SK-N-MC (cell line): ENCODE results near the gene P2RY12.

Experiments
- DNase-seq: peaks from one replicate; pipeline ENCODE4 v3.0.0-alpha.2; 2011; ENCODE audit warnings: low read depth, low spot score
- H3K27ac ChIP-seq: fragments of 200-600 bp; sonication (generic); 2 replicates; pipeline ENCODE4 v1.5.1; 2016; ENCODE audit warnings: mixed run types
- H3K36me3 ChIP-seq: fragments of 200-600 bp; sonication (generic); 2 replicates; pipeline ENCODE4 v1.6.1; 2017; ENCODE audit warnings: antibody characterized with exemption, low read length, mixed read lengths; ENCODE audit not compliant: insufficient read depth
- H3K4me3 ChIP-seq: fragments of 200-600 bp; sonication (generic); 2 replicates; pipeline ENCODE4 v1.5.1; 2016
- H3K9ac ChIP-seq: fragments of 200-600 bp; sonication (generic); 2 replicates; pipeline ENCODE4 v1.8.0; 2017; ENCODE audit warnings: mixed run types, mixed read lengths; ENCODE audit not compliant: insufficient read length
- H3K9me3 ChIP-seq: fragments of 200-600 bp; sonication (generic); 2 replicates; pipeline ENCODE4 v1.6.1; 2017; ENCODE audit warnings: low read depth, mild to moderate bottlenecking, antibody characterized with exemption, low read length, moderate library complexity, mixed read lengths
- EZH2 ChIP-seq: fragments of 200-600 bp; sonication (generic); IDR thresholded peaks from one replicate; pipeline ENCODE4 v1.6.1; 2017; ENCODE audit warnings: antibody characterized with exemption
- FOXP2 ChIP-seq: optimal IDR thresholded peaks from 2 replicates; pipeline ENCODE3; 2011; ENCODE audit warnings: mild to moderate bottlenecking, moderate library complexity; ENCODE audit not compliant: insufficient read depth; ENCODE audit errors: extremely low read length, control extremely low read depth
- POLR2AphosphoS5 ChIP-seq: IDR thresholded peaks from 2 replicates; pipeline ENCODE4 v1.6.1; 2012; ENCODE audit warnings: mild to moderate bottlenecking, low read depth, low read length, borderline replicate concordance

Gene P2RY12

DNA sequence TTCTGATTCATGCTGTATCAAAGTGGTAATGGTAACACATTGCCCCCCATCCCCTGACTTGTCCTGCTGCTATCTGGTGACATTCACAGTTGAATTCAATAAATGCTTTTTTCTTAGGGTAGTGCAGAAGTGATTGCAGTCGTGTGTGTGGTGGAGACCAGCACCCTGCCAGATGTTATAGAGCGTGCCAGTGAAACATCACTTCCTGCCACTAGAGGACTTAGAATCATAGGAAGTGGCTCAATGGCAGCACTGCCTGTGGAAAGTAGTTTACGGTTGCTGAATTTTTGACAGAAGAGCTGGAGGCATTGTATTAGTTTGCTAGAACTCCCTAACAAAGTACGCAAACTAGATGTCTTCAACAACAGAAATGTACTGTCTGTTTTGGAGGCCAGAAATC is 37.4 kb upstream of the P2RY12 start:
- no peak for TF ChIP-seq EZH2
- TF ChIP-seq POLR2AphosphoS5 = no peak
- no peak for TF ChIP-seq FOXP2
- Histone ChIP-seq H3K9ac (no peak overlapping the region), H3K9me3 (no peaks in the 10 kb centered on the region), H3K4me3 (no peak overlapping the region), H3K27ac (no peak overlapping the region), H3K36me3 (no peaks in the 10 kb centered on the region)
- DNase-seq = no peak

DNA sequence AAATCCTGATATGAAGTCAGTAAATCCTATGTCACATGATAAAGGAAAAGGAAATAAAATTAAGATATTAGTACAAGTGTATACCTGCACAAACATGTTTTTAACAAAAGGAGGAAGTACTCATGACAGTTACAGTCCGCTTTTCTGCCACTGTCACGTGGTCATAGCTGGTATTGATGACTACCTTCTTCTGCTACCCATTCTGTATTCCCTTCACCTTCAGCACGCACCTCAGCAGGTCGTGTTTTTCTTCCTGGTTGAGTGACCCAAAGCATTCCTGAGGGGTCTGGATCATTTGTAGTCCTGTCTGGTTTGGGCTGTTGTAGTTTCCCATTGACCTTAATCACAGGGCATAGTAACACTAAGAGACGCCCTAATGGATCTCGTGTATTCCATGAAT is 35.3 kb upstream of the P2RY12 start:
- no peak for TF ChIP-seq FOXP2
- Histone ChIP-seq H3K4me3 (no peak overlapping the region), H3K9ac (no peak overlapping the region), H3K36me3 (no peaks in the 10 kb centered on the region), H3K27ac (no peak overlapping the region), H3K9me3 (no peaks in the 10 kb centered on the region)
- DNase-seq = no peak

- DNase-seq = no peak
- TF ChIP-seq POLR2AphosphoS5 (no peak), EZH2 (no peak), FOXP2 (no peak)
- Histone ChIP-seq H3K27ac (no peak overlapping the region), H3K4me3 (no peak overlapping the region), H3K36me3 (no peaks in the 10 kb centered on the region), H3K9ac (no peak overlapping the region), H3K9me3 (no peaks in the 10 kb centered on the region)
Measured at GRCh38 chr3:151415289-151415688, 30.7 kb upstream of the P2RY12 start.

DNA sequence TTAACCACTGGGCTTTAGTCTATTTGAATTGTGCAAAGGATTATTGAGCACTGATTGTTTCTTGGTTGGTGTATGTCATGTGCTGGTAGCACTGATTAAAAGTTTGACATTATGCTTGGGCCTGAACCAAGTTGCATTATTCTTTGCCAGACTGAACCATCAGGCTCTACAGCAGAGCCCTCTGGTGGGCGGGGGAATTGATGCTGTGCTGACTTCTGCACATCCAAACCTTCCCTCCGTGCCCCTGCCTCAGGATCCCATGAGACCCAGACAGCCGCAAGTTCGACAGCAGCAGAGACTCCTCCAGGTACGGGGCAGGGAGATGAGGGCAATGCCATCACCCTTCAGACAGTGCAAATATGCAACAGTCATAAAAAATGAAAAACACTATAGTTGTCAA is 28.4 kb upstream of the P2RY12 start:
- Histone ChIP-seq H3K36me3 (no peaks in the 10 kb centered on the region), H3K4me3 (no peak overlapping the region), H3K27ac (no peak overlapping the region), H3K9ac (no peak overlapping the region), H3K9me3 (no peaks in the 10 kb centered on the region)
- no peak for TF ChIP-seq POLR2AphosphoS5
- TF ChIP-seq FOXP2 = no peak
- TF ChIP-seq EZH2 = no peak
- DNase-seq = no peak

DNA sequence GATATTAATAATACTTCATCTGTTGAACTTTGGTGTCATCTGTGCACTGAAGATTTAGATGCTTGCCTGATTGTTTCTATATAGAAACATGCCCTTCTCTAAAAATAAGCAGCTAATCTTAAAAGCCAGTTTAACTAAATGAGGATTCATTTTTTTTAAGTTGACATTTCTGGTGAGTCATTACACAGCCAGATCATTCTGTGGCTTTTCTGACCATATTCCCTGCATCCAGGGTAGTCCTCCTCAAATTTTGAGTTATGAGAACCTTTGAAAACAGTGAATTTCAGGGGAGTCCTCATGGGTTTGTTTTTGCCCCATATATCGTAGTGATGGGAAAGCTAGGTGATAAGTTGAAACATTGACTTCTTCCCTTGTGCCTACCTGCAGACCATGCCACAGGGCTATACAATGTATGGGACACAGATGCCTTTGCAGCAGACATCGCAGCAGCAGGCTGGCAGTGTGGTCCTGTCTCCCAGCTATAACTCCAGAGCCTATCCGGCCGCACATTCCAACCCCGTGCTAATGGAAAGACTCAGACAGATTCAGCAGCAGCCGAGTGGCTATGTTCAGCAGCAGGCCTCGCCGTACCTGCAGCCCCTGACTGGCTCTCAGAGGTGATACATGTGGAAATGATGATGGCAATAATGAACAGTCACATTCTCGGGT is 26.5 kb upstream of the P2RY12 start:
- H3K9me3 ChIP-seq = no peaks in the 10 kb centered on the region
- no peak overlapping the region for H3K27ac ChIP-seq
- H3K9ac ChIP-seq = no peak overlapping the region
- no peak overlapping the region for H3K4me3 ChIP-seq
- TF ChIP-seq EZH2 (no peak), FOXP2 (no peak), POLR2AphosphoS5 (no peak)
- no peak for DNase-seq
- no peaks in the 10 kb centered on the region for H3K36me3 ChIP-seq

DNA sequence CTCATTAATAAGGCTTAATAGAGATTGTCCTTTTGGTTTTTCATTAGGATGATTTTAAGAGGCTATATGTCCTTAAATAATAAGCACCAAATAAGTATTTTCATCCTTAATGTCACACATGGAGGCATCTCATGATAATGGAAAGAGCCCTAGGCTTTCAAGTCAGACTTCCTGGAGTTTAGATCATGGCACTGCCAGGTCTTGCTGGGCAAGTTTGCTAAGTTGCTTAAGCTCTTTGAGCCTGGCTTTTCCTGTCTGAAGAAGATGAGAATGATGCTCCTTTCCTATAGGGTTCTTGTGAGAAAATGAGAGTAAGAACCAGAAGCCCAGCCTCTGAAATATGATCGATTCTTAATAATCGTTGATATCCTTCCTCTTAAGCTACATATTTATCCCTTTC is 23.4 kb upstream of the P2RY12 start:
- Histone ChIP-seq H3K9ac (no peak overlapping the region), H3K27ac (no peak overlapping the region), H3K9me3 (no peaks in the 10 kb centered on the region), H3K4me3 (no peak overlapping the region), H3K36me3 (no peaks in the 10 kb centered on the region)
- no peak for DNase-seq
- TF ChIP-seq FOXP2 (no peak), POLR2AphosphoS5 (no peak), EZH2 (no peak)

GRCh38 chr3:151404316-151404715 is 19.8 kb upstream of the P2RY12 start:
- no peaks in the 10 kb centered on the region for H3K9me3 ChIP-seq
- H3K36me3 ChIP-seq = no peaks in the 10 kb centered on the region
- peak overlapping the region; percentile 49 for H3K27ac ChIP-seq
- DNase-seq = no peak
- peak overlapping the region; percentile 34 for H3K9ac ChIP-seq
- peak overlapping the region; percentile 4 for H3K4me3 ChIP-seq
- TF ChIP-seq FOXP2 (no peak), POLR2AphosphoS5 (no peak), EZH2 (no peak)

GRCh38 chr3:151403246-151403645 is 18.7 kb upstream of the P2RY12 start:
- H3K27ac ChIP-seq = peak overlapping the region; percentile 48; the same call in 1 of the 2 replicates
- H3K9ac ChIP-seq = no peak overlapping the region
- no peaks in the 10 kb centered on the region for H3K9me3 ChIP-seq
- H3K36me3 ChIP-seq = no peaks in the 10 kb centered on the region
- peak overlapping the region; percentile 25; the same call in 1 of the 2 replicates for H3K4me3 ChIP-seq
- TF ChIP-seq FOXP2 (no peak), EZH2 (no peak), POLR2AphosphoS5 (no peak)
- DNase-seq = no peak

DNA sequence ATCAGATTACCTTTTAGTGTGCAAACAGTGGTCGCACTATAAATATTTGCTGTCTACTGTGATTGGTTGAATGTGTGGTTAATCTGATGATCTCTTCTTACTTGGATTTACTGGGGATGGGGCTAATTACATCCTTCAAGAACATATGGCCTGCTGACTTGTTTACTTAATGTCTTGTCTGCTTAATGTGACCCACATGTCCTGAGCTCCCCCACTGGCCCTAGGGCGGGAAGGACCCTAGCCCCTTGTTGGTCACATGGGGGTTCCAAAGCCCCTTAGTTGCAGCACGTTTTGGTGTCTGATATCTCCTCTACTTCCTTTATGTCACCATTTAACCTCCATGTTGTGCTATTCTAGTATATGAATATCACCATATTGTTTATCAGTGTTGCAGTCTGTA is 17.8 kb upstream of the P2RY12 start:
- no peak overlapping the region for H3K9ac ChIP-seq
- H3K9me3 ChIP-seq = no peaks in the 10 kb centered on the region
- H3K36me3 ChIP-seq = no peaks in the 10 kb centered on the region
- H3K27ac ChIP-seq = peak overlapping the region; percentile 48; the same call in 1 of the 2 replicates
- TF ChIP-seq POLR2AphosphoS5 = no peak
- TF ChIP-seq FOXP2 = no peak
- no peak for TF ChIP-seq EZH2
- no peak overlapping the region; the same call in 1 of the 2 replicates for H3K4me3 ChIP-seq
- no peak for DNase-seq
